Measurements from ENCODE around the gene AIF1L. TPM values are rescaled to one million over a fixed set of nuclear protein-coding genes. Genes with fewer than 3 reads are reported as not detected.

Gene AIF1L
- total RNA-seq, 4 donors from 2014 or later: 19.9 to 121 (median 38.4) TPM

DNA sequence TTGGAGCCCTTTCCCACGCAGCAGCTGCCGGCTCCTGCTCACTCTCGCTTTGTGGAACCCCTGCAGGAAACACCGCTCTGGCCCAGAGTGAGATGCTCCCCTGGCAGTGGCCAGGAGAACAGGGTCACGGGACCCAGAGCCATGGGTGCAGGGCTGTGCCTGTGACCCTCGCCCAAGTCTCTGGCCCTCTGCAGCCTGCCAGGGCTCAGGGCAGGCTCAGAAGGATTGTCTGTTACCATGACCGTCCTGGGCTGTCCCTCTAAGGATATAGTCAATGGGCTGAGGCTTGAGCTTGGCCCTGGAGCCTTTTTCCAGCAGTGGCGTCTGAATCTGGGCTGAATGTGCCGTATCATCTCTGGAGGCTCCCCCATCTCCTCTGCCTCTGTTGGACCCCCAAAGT is 28.7 kb upstream of the AIF1L start:
- TF ChIP-seq, protein P1, sequence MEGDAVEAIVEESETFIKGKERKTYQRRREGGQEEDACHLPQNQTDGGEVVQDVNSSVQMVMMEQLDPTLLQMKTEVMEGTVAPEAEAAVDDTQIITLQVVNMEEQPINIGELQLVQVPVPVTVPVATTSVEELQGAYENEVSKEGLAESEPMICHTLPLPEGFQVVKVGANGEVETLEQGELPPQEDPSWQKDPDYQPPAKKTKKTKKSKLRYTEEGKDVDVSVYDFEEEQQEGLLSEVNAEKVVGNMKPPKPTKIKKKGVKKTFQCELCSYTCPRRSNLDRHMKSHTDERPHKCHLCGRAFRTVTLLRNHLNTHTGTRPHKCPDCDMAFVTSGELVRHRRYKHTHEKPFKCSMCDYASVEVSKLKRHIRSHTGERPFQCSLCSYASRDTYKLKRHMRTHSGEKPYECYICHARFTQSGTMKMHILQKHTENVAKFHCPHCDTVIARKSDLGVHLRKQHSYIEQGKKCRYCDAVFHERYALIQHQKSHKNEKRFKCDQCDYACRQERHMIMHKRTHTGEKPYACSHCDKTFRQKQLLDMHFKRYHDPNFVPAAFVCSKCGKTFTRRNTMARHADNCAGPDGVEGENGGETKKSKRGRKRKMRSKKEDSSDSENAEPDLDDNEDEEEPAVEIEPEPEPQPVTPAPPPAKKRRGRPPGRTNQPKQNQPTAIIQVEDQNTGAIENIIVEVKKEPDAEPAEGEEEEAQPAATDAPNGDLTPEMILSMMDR (IDR thresholded peaks at IDR 0.05): no peak
- ATAC-seq (ENCODE audit: low FRiP score) (no peak), DNase-seq (ENCODE audit: low spot score) (no peak)

DNA sequence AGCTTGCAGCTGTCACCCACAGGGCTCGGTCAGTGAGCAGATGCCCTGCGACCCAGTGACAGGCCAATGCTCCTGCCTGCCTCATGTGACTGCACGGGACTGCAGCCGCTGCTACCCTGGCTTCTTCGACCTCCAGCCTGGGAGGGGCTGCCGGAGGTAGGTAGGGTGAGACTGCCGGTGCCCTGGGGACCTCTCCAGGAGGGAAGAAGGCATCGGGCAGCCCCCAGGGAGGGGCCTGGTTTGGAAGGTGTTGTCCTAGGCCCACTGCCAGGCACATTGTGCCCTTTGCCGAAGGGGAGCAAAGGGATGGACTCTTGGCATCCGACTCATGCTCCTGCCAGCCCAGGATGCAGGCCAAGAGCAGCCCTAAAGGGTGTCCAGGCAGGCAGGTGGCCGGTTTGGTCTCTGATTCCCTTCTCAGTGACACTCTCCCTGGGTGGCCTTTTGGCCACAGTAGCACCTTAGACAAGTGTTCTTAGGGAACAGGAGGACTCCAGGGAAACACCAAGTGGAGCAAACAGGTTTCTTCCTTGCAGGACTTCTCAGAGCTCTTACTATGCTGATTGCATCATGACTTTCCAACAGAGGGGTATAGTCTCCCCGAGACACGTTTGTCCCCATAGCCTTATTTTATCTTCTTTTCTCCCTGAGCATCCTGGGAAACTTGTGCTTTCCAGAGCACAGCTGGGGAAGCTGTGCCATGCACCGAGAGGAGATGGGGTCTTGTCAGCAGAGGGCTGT is 28.1 kb upstream of the AIF1L start:
- TF ChIP-seq, protein P1 (IDR thresholded peaks at IDR 0.05): no peak
- no peak for DNase-seq (ENCODE audit: low spot score)
- no peak for ATAC-seq (ENCODE audit: low FRiP score)

DNA sequence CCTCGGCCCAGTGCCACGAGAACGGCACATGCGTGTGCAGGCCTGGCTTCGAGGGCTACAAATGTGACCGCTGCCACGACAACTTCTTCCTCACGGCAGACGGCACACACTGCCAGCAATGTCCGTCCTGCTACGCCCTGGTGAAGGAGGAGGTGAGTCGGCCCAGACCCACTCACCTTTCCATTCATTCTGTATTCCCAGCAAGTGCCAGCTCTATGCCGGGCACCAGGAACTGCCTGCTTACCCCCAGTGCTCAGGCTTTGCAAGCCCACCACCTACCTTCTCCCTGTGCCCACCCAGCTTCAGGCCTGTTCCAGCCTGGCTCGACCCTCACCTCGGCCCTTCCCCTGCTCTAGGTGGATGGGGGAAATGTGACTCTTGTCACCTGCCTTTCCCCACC is 26.6 kb upstream of the AIF1L start:
- ATAC-seq (ENCODE audit: low FRiP score): no peak
- no peak for DNase-seq (ENCODE audit: low spot score)
- TF ChIP-seq, protein P1 (IDR thresholded peaks at IDR 0.05): no peak

DNA sequence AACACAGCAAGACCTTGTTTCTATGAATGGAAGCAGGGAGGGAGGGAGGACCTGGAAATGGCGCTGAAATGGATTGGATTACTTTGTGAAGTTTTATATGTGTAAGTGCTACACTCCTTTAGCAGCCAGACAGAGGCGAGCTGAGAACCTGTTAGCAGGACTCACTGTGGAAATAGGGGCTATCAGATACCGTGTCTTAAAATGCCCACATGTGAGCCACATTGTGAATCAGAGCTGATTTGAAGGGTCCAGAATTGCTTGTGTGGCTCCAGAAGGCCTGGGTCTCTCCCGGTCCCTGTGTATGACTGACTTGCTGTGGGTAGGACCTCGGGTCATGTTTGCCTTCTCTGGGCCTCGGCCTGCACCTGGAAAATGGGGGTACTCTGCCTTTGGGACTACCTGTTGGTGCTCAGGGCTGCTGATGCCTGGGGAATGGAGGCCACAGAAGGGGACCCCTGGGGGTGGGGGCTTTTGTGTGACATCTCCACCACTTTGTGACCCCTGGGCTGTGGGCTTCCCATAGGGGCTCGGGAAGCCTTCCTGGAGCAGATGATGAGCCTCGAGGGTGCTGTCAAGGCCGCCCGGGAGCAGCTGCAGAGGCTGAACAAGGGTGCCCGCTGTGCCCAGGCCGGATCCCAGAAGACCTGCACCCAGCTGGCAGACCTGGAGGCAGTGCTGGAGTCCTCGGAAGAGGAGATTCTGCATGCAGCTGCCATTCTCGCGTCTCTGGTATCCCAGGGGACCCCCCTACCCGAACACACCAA is 24.0 kb upstream of the AIF1L start:
- TF ChIP-seq, protein P1 (IDR thresholded peaks at IDR 0.05): no peak
- ATAC-seq (ENCODE audit: low FRiP score) (no peak), DNase-seq (ENCODE audit: low spot score) (no peak)

DNA sequence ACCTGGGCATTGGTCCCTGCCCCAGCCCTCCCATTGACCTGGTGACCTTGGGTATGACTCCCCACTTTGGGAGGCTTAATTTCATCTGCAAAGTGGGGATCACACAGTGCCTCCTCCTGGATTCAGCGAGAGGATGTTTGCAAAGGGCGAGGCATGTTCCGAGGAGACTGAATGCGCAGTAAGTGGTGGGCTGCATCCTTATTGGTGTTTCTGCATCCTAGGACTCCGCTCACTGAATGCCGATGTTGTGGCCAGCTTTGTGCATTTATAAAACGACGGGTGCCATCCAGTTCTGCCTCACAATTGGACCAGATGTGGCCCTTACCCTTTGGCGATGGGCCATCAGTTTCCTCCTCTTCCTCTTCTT is 23.5 kb upstream of the AIF1L start:
- DNase-seq (ENCODE audit: low spot score): no peak
- TF ChIP-seq, protein P1 (IDR thresholded peaks at IDR 0.05): no peak
- ATAC-seq (ENCODE audit: low FRiP score): no peak

DNA sequence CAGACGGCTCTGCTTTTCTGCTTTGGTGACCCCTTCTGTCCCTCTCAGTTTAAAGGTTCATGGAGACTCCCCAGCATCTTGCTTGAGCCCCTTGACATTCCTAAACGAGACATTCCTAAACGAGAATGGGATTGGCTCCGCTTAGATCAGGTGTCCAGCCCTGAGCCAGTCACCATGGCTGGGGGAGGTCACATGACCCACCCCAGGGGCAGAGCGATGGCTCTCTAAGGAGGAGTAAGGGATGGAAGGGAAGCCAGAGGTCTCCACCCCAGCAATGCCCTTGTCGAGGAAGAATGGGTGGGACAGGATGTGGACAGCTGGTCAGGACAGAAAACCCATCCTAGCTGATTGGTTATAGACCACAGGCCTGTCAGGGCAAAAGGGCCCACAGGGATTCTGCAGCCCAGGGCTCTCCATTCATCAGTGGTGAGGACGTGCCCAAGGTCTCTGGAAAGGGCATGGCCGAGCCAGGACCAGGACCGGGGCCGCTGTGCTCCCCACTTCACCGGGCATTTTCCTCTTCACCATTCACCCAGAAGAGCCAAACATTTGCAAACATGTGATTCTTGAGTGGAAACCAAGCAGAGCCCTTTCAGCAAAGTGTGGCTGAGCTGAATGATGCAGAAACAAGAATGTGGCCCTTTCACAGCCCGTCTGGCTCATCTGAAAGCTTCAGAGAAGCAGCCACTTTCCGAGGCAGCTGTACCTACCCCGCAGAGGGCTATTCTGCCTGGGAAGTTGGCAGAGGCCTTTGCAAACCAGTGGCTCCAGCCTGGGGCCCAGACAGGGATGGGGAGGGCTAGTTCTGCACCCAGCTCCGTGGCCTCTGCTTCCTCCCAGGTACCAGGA is 19.8 kb upstream of the AIF1L start:
- no peak for DNase-seq (ENCODE audit: low spot score)
- no peak for ATAC-seq (ENCODE audit: low FRiP score)
- TF ChIP-seq, protein P1 (IDR thresholded peaks at IDR 0.05): no peak
